LNCAP (cell line): ENCODE data around the gene C17orf114.

ENCODE experiments used
- CTCF ChIP-seq: fragments of 450-650 bp; IDR thresholded peaks from 2 replicates; pipeline ENCODE4 v1.5.1; 2017; ENCODE audit warnings: mild to moderate bottlenecking

C17orf114 gene

DNA sequence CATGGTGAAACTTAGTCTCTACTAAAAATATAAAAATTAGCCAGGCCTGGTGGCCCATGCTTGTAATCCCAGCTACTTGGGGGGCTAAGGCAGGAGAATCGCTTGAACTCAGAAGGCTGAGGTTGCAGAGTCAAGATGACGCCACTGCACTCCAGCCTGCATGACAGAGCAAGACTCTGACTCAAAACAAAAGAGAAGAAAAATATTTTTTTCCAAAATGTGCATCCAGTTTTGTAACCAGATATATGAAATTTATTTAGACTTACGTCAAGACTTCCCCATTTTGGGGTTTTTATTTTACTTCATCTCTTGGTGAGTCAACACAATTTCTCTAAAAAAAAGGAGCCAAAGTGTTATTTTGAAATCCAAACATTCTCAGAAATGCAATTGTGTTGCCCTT, 35.9 kb downstream of the C17orf114 start:
- TF ChIP-seq CTCF = no peak

- TF ChIP-seq CTCF = no peak
Observed at GRCh38 chr17:4764595-4764994, 37.5 kb downstream of the C17orf114 start.

- no peak for TF ChIP-seq CTCF
Observed at GRCh38 chr17:4759776-4760236, 42.3 kb downstream of the C17orf114 start.

GRCh38 chr17:4753392-4753791, 48.7 kb downstream of the C17orf114 start:
- no peak for TF ChIP-seq CTCF

DNA sequence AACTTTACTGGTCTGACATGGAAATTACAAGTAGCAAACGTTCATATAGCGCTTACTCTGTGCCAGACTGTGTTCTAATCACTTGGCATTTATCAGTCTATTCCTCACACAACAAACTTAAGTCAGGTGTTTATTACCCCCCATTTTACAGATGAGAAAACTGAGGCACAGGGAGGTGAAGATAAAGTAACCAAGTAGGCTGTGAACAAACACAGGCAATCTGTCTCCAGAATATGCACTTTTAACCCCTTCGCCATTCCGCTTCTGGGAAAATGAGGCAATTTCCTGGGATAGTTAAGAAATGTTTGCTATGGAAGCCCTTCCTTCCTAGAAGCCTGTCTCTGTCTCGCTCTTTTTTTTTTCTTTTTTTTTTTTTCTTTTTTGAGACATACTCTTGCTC, 50.2 kb downstream of the C17orf114 start:
- TF ChIP-seq CTCF = no peak
